ENCODE results near the gene PBLD.

PBLD gene

DNA sequence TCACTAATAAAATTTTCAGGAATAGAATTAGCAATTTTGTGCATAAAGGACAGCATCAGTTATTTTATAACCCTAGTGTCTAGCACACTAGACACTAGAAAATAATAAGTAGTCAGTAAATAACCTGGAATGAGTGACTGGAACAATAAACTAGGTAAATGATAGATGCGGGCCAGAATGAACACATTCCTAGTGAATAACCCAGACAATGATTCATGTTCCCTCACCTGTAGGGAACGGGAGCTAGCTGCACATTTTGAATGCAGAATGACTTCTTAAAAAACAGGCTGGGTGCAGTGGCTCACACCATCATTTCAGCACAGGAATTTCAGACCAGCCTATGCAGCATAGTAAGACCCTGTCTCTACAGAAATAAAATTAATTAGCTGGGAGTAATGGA lies 97.6 kb downstream of the PBLD start:
- DNase-seq (ENCODE audit: low read depth, low spot score), result no peak

DNA sequence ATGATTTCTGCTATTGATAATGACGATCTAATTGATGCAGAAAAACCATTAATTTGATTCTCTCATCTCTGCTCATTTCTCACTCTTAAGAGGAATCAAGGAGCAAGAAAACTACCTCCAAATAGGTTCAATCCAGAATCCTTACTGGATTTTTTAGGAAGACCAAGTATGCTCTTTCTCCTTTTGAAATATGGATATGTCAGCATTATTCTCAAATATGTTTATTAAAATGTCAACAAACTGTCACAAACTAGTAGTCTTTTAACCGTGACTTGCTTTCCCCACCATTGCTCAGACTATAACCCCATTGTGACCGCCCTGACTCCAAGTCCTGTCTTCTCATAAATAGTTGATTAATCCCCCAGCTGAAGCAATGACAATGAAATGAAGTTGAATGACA lies 99.7 kb downstream of the PBLD start:
- no peak for DNase-seq (ENCODE audit: low read depth, low spot score)

Measured in ELF-1 (cell line).